DND-41 (cell line): ENCODE results near the gene PTPRC.

Experiments used
- ATAC-seq: fragments of 200-7000 bp; cut with Tn5 transposase; 3 replicates; pipeline ENCODE4 v1.9.1; 2021; ENCODE audit warnings: low read depth; ENCODE audit not compliant: insufficient read depth
- DNase-seq: peaks from one replicate; pipeline ENCODE4 v3.0.0-alpha.2; 2020
- H2AFZ ChIP-seq: 2 replicates; pipeline ENCODE4 v1.6.0; 2012; ENCODE audit warnings: low read depth, low read length
- H3K27ac ChIP-seq: 2 replicates; pipeline ENCODE4 v1.5.1; 2012; ENCODE audit warnings: low read length, inconsistent platforms
- H3K27me3 ChIP-seq: fragments of 200-600 bp; sonication (generic); 2 replicates; pipeline ENCODE4 v1.6.0; 2012; ENCODE audit warnings: low read length, mild to moderate bottlenecking, inconsistent platforms; ENCODE audit not compliant: insufficient read depth, poor library complexity
- H3K36me3 ChIP-seq: 2 replicates; pipeline ENCODE4 v1.5.1; 2012; ENCODE audit warnings: low read length, inconsistent platforms; ENCODE audit not compliant: insufficient read depth
- H3K4me1 ChIP-seq: 2 replicates; pipeline ENCODE4 v1.5.1; 2012; ENCODE audit warnings: mild to moderate bottlenecking, low read length; ENCODE audit not compliant: insufficient read depth
- H3K4me2 ChIP-seq: 2 replicates; pipeline ENCODE4 v1.6.0; 2012; ENCODE audit warnings: mild to moderate bottlenecking, moderate library complexity, low read length, inconsistent platforms; ENCODE audit not compliant: insufficient read depth
- H3K4me3 ChIP-seq, 2 experiments: fragments of 200-600 bp in 1 of 2; shearing (Covaris generic) in 1 of 2; 2 replicates each; pipeline ENCODE4 v1.5.1; 2012 to 2016; ENCODE audit warnings: inconsistent platforms in 2 of 2, low read length in 2 of 2, mild to moderate bottlenecking in 2 of 2, low read depth in 1 of 2, moderate library complexity in 1 of 2
- H3K79me2 ChIP-seq: 2 replicates; pipeline ENCODE4 v1.6.0; 2012; ENCODE audit warnings: low read length, inconsistent platforms; ENCODE audit not compliant: insufficient read depth
- H3K9ac ChIP-seq: 2 replicates; pipeline ENCODE4 v1.6.0; 2012; ENCODE audit warnings: low read depth, mild to moderate bottlenecking, inconsistent platforms, low read length, moderate library complexity
- H3K9me3 ChIP-seq: 2 replicates; pipeline ENCODE4 v1.5.1; 2012; ENCODE audit warnings: low read length, moderate library complexity, mild to moderate bottlenecking, inconsistent platforms; ENCODE audit not compliant: insufficient read depth, severe bottlenecking
- H4K20me1 ChIP-seq: 2 replicates; pipeline ENCODE4 v1.6.0; 2012; ENCODE audit warnings: low read length; ENCODE audit not compliant: insufficient read depth
- CTCF ChIP-seq: IDR thresholded peaks from 2 replicates; pipeline ENCODE4 v1.5.1; 2012; ENCODE audit warnings: borderline replicate concordance, low read length, moderate library complexity, mild to moderate bottlenecking; ENCODE audit not compliant: poor library complexity, severe bottlenecking; ENCODE audit errors: extremely low read depth
- EZH2 ChIP-seq: IDR thresholded peaks from 3 replicates; pipeline ENCODE4 v1.6.1; 2012; ENCODE audit warnings: borderline replicate concordance, low read depth, mild to moderate bottlenecking, moderate library complexity, low read length, inconsistent platforms; ENCODE audit not compliant: severe bottlenecking

Gene PTPRC

DNA sequence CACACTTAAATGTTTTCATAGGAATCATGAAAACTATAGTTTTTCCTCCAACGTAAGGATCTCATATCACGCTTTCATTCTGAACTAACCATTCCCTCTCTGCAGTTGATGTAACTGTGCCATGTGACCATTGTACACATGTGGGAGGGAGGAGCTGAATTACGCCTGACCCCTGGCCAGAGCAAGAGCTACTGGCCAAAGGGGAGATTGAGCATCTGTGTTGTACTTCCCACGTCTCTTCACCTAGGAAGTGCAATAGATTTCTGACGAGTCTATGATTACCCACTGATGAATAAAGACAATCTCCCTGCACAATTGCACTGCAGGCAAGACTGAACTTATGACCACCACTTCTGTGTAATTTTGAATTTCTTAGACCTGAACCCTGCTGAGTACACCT is 24.0 kb downstream of the PTPRC start:
- Histone ChIP-seq H3K27ac (0 out of 2 replicates have a peak overlapping the region, but pooled peaks have one; percentile 12), H3K36me3 (no peaks in the 10 kb centered on the region), H3K27me3 (no peaks in the 10 kb centered on the region), H3K4me3 (no peak overlapping the region), H4K20me1 (no peaks in the 10 kb centered on the region), H2AFZ (no peak overlapping the region), H3K4me1 (peaks cover 55% of the 10 kb centered on the region), H3K4me2 (no peak overlapping the region), H3K9ac (no peak overlapping the region), H3K79me2 (peaks cover 62% of the 10 kb centered on the region), H3K9me3 (no peaks in the 10 kb centered on the region)
- ATAC-seq (no peak), DNase-seq (no peak)
- no peak for TF ChIP-seq EZH2
- no peak for TF ChIP-seq CTCF

GRCh38 chr1:198664068-198664788 is 25.4 kb downstream of the PTPRC start:
- ATAC-seq (peak; percentile 81), DNase-seq (no peak)
- peaks cover 55% of the 10 kb centered on the region for H3K4me1 ChIP-seq
- H3K9ac ChIP-seq, result peak overlapping the region; percentile 38
- H2AFZ ChIP-seq, result peak overlapping the region; percentile 41; the same call in 1 of the 2 replicates
- no peak overlapping the region for H3K4me3 ChIP-seq
- no peaks in the 10 kb centered on the region for H3K36me3 ChIP-seq
- no peaks in the 10 kb centered on the region for H3K9me3 ChIP-seq
- H3K79me2 ChIP-seq, result peaks cover 52% of the 10 kb centered on the region
- H4K20me1 ChIP-seq, result no peaks in the 10 kb centered on the region
- peak overlapping the region; percentile 72 for H3K27ac ChIP-seq
- TF ChIP-seq EZH2 (no peak), CTCF (no peak)
- no peaks in the 10 kb centered on the region for H3K27me3 ChIP-seq
- H3K4me2 ChIP-seq, result peak overlapping the region; percentile 38

DNA sequence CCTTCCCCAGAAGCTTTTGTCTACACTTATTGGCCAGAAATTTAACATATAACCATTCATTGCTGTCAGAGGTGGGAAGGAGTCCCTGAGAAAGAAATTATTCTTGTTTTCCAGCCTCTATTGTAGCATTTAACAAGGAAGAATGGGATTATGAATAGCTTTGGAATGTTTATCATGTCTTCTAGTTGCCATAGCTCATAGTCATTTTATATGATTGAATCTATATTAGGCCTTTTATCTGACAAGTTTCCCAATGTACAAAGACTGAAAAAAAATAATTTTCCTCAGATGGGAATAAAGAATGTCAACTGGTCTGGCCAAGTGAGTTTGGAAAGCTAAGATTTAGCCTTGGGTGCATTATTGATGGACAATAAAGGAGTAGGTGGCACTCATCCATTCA is 28.3 kb downstream of the PTPRC start:
- H3K27ac ChIP-seq, result 0 out of 2 replicates have a peak overlapping the region, but pooled peaks have one; percentile 6

More for the DNA sequence above, 28.3 kb downstream of the PTPRC start:
- H3K27me3 ChIP-seq, result no peaks in the 10 kb centered on the region
- ATAC-seq (no peak), DNase-seq (no peak)
- TF ChIP-seq EZH2, result no peak
- TF ChIP-seq CTCF, result no peak
- no peak overlapping the region for H3K4me3 ChIP-seq
- H3K9ac ChIP-seq, result no peak overlapping the region
- H3K4me2 ChIP-seq, result no peak overlapping the region
- H4K20me1 ChIP-seq, result no peaks in the 10 kb centered on the region
- H3K4me1 ChIP-seq, result peaks cover 49% of the 10 kb centered on the region
- H3K79me2 ChIP-seq, result peaks cover 43% of the 10 kb centered on the region
- H3K36me3 ChIP-seq, result no peaks in the 10 kb centered on the region
- no peaks in the 10 kb centered on the region for H3K9me3 ChIP-seq
- no peak overlapping the region for H2AFZ ChIP-seq
